Measurements from ENCODE around the gene SLC6A9.

The SLC6A9 gene

GRCh38 chr1:44002165-44002564 is 29.1 kb downstream of the SLC6A9 start:
- no peak for DNase-seq (ENCODE audit: low read depth)

- DNase-seq (ENCODE audit: low read depth) = no peak
Measured at GRCh38 chr1:44000122-44000665, 31.1 kb downstream of the SLC6A9 start.

GRCh38 chr1:43999455-43999854 is 31.8 kb downstream of the SLC6A9 start:
- DNase-seq (ENCODE audit: low read depth) = no peak

GRCh38 chr1:43998000-43998378 is 33.3 kb downstream of the SLC6A9 start:
- DNase-seq (ENCODE audit: low read depth) = no peak

GRCh38 chr1:43997295-43997999 is 33.8 kb downstream of the SLC6A9 start:
- no peak for DNase-seq (ENCODE audit: low read depth)

GRCh38 chr1:43996733-43997115 is 34.5 kb downstream of the SLC6A9 start:
- DNase-seq (ENCODE audit: low read depth) = no peak

GRCh38 chr1:43995984-43996732 is 35.1 kb downstream of the SLC6A9 start:
- no peak for DNase-seq (ENCODE audit: low read depth)

- no peak for DNase-seq (ENCODE audit: low read depth)
Measured at GRCh38 chr1:43994794-43995790, 36.2 kb downstream of the SLC6A9 start.

GRCh38 chr1:43994071-43994470 is 37.2 kb downstream of the SLC6A9 start:
- no peak for DNase-seq (ENCODE audit: low read depth)

- no peak for DNase-seq (ENCODE audit: low read depth)
Measured at GRCh38 chr1:43993206-43993914, 37.9 kb downstream of the SLC6A9 start.

GRCh38 chr1:43992232-43992995 is 38.8 kb downstream of the SLC6A9 start:
- no peak for DNase-seq (ENCODE audit: low read depth)

GRCh38 chr1:43991476-43992231 is 39.6 kb downstream of the SLC6A9 start, which contains the start of gene CCDC24:
Gene CCDC24 (plus strand): TSS chr1:43991599. CDS start chr1:43991879, 280 bp downstream.
- peak; percentile 45 for DNase-seq (ENCODE audit: low read depth)

GRCh38 chr1:43991200-43991475 is 40.1 kb downstream of the SLC6A9 start:
- DNase-seq (ENCODE audit: low read depth) = no peak

GRCh38 chr1:43990271-43991199 is 40.7 kb downstream of the SLC6A9 start:
- DNase-seq (ENCODE audit: low read depth) = no peak

- DNase-seq (ENCODE audit: low read depth) = no peak
Measured at GRCh38 chr1:43987159-43987902, 43.9 kb downstream of the SLC6A9 start.

GRCh38 chr1:43986712-43987111 is 44.5 kb downstream of the SLC6A9 start:
- no peak for DNase-seq (ENCODE audit: low read depth)

- DNase-seq (ENCODE audit: low read depth) = no peak
Measured at GRCh38 chr1:43985984-43986595, 45.2 kb downstream of the SLC6A9 start.

- no peak for DNase-seq (ENCODE audit: low read depth)
Measured at GRCh38 chr1:43984855-43985254, 46.4 kb downstream of the SLC6A9 start.

All from stimulated activated CD8-positive, alpha-beta memory T cell treated with anti-CD3 and anti-CD28 coated beads, Interleukin-15, amount 100 ng/mL, for 1 hour (primary cell).